NCI-H2081 treated with DMSO at 0.1 percent for 48 hours (cell line): Measurements from ENCODE around the gene F13B.
"Not testable (repeated sequence)": the region's sequence is repeated elsewhere in the genome, so short reads cannot be mapped to it uniquely, and the experiment has no call there.

Source experiments
- DNase-seq: peaks from one replicate; lab custom pipeline; 2025; lab: John Stamatoyannopoulos, UW

Gene F13B

GRCh38 chr1:197042676-197043341, 24.3 kb downstream of the F13B start:
- DNase-seq: no peak

- no peak for DNase-seq
Observed at GRCh38 chr1:197041486-197042353, 25.3 kb downstream of the F13B start.

DNA sequence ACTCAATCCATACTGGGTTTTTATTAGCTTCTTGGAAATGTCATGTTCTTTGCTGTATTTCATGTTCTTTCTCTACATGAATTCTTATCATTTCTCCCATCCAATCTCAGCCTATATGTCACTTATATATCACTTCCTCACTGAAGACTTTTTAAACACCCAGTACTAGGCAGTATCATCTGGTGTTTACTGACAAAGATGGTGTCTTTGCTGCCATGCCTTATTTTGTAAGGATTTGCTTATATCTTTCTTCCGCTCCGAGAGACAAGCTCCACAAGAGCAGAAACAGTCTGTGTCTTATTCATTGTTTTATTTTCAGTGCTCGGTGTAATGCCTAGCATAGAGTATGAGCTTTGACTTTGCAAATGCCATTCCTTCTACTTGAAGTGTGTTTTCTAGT, 30.2 kb downstream of the F13B start:
- no peak for DNase-seq

DNA sequence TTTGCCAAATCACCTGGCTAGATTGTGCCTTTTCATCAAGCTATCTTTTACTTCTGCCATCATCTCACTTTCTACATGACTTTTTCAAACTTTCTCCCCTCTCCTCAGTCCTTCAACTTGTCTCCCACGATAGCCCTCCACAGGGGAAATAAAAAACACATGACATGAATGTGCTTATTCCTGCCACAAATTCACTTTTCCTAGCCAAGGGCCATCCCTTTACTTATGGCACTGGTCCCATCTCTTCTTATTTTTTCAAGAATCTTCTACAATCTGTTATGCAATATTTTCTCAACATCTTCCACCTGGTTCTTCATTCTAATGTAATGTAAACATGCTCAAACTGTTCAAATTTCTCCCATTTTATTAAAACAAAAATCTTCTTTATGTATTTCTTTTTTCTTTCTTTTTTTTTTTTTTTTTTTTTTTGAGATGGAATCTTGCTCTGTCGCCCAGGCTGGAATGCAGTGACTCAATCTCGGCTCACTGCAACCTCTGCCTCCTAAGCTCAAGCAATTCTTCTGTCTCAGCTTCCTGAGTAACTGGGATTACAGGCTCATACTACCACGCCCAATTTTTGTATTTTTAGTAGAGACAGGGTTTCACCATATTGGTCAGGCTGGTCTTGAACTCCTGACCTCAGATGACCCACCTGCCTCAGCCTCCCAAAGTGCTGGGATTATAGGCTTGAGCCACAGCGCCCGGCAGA, 32.3 kb downstream of the F13B start:
- DNase-seq: not testable (repeated sequence)

DNA sequence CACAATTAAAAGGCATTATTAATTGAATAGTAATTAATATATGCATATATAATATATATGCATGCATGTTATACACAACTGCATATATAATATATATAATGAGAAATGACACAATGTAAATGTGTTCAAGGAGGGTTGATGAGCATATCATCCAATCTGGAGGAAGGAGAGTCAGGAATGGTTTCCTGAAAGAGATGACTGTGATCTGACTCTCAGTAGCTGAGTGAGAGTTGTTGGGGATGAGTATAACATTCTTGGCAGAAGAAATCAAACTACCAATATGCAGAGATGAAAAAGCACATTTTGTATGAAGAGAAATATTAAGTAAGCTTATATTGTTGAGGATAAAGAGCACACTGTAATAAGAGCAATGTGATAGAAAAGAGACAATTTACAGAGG, 37.3 kb downstream of the F13B start:
- no peak for DNase-seq

DNA sequence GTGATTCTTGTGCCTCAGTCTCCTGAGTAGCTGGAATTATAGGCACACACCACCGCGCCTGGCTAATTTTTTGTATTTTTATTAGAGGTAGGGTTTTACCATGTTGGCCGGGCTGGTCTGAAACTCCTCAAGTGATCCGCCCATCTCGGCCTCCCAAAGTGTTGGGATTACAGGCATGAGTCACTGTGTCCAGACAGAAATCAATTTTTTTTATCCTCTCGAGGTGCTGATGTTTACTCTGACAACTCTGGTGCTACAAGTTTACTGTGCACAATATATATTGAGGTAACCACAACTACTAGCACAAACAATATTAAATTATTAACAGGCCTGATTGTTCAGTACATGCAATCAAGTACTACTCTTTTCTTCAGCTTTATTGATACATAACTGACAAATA, 39.7 kb downstream of the F13B start:
- DNase-seq: no peak

- no peak for DNase-seq
Observed at GRCh38 chr1:197024460-197024859, 42.6 kb downstream of the F13B start.

- DNase-seq: no peak
Observed at GRCh38 chr1:197021716-197022115, 45.3 kb downstream of the F13B start.

DNA sequence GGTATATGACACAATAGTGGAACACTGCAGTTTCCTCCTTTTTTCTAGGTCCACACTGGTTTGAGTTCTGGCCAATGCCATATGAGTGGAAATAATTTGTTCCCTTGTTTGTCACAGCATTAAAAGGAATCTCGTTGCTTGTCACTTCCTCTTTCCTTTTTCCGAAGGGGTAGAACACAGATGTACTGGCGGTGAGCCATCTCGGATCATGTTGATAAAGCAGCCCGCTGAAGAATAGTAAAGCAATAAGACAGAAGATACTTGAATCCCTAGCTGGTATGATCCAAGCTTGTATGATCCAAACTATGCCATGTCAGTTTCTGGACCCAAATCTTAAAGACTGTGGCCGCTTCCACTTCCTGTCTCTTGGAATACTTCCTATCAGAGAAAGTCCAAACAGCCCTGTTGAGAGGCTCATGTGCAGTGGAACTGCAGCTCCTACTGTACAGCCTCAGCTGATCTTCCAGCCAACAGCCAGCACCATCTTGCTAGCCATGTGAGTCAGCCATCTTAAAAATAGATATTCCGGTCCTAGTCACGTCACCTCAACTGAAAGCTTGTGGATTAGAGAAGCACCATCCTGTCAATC, 49.4 kb downstream of the F13B start:
- no peak for DNase-seq

- no peak for DNase-seq
Observed at GRCh38 chr1:197016751-197017150, 50.3 kb downstream of the F13B start.

- no peak for DNase-seq
Observed at GRCh38 chr1:197013234-197013633, 53.8 kb downstream of the F13B start.

- DNase-seq: no peak
Observed at GRCh38 chr1:197011614-197012013, 55.4 kb downstream of the F13B start.

DNA sequence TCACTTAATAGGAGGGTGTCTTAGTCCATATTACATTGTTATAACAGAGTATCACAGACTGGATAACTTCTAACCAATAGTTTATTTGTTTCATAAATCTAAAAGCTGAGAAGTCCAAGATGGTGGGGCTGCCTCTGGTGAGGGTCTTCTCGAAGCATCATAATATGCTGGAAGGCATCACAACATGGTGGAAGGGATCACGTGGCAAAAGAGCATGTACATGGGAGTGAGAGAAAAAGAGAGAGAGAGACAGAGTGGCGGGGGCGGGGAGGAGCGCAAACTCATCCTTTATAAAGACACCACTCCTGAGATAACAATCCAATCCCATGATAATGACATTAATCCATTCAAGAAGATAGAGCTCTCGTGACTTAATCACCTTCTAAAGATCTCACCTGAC, 58.2 kb downstream of the F13B start:
- no peak for DNase-seq

DNA sequence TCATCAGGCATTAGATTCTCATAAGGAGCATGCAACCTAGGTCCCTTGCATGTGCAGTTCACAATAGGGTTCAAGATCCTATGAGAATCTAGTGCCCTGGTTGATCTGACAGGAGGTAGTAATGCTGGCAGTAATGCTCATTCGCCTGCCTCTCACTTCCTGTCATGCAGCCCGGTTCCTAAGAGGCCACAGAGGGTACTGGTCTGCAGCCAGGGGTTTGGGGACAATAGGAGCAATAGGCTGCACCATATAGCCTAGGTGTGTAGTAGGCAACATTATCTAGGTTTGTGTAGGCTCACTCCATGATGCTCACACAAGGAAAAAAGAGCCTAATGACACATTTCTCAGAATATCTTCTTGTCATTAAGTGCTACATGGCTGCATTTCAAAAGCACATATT, 63.9 kb downstream of the F13B start:
- DNase-seq: no peak

DNA sequence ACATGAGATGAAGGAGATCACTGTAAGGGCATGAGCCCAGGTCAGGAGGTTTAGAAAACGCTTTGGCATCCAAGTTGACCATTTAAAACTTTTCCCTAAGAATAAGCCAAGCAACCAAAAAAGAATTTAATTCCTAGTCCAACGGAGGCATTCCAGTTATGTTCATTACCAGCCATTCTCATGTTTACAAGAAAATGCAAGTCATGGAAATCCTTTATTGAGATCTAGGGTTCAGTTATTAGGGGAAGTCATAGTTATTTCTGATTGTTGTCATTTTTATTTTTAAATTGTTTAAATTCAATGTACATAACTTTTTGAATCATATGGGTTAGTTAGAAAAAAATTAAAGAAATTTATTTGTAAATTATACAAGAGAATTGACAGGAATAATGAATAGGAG, 65.2 kb downstream of the F13B start:
- DNase-seq: no peak

DNA sequence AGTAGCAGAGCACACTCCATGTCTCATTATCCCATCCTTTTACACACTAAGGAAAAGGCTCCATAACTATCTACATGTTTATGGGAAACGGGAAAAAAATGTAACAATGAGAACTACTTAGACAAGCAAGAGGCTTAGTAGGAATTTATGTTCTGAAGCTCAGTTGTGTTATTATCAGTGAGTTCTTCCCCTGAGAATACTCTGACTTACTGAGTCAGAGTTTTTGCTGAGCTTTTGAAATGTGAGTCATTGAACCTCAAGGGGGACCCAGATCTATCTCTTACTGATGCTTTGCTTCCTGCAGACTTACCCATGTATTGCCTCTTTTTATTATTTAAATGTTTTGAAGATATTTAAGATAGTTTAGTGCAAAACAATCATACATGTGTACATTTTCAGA, 69.6 kb downstream of the F13B start:
- DNase-seq: no peak

DNA sequence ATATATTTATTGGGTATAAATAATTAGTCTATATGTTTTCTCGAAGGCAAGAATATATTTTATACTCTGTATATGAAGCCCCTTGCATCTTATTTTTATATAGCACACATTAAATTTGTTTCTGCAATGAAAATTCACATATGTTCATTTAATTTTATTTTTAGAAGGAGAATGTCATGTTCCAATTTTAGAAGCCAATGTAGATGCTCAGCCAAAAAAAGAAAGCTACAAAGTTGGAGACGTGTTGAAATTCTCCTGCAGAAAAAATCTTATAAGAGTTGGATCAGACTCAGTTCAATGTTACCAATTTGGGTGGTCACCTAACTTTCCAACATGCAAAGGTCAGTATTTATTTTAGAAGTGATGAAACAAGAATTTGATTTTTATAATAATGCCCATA, 73.1 kb downstream of the F13B start:
- DNase-seq: no peak

GRCh38 chr1:196991919-196992651, 75.0 kb downstream of the F13B start:
- not testable (repeated sequence) for DNase-seq
